ENCODE measurements around the gene ENKD1.

- TF ChIP-seq POLR2A (IDR thresholded peaks at IDR 0.05): no peak
- TF ChIP-seq CTCF (IDR thresholded peaks at IDR 0.05): no peak
These were observed 31.1 kb upstream of the ENKD1 start for GRCh38 chr16:67697422-67698185.
